HAP-1 (cell line): ENCODE measurements around the gene NEK1.

Source experiments
- DNase-seq, 2 experiments: peaks; one replicate each; pipeline ENCODE4 v3.0.0-alpha.2; 2016 to 2020; ENCODE audit warnings: low spot score in 2 of 2
- H3K27me3 ChIP-seq: fragments of 250-450 bp; sonication (Bioruptor Pico); 2 replicates; pipeline ENCODE4 v1.5.1; 2020; ENCODE audit warnings: low read depth, mild to moderate bottlenecking, moderate library complexity
- H3K36me3 ChIP-seq: fragments of 250-450 bp; sonication (Bioruptor Pico); replicated peaks from 2 replicates; pipeline ENCODE4 v1.5.1; 2020; ENCODE audit warnings: mild to moderate bottlenecking
- H3K4me1 ChIP-seq: fragments of 250-450 bp; sonication (Bioruptor Pico); 2 replicates; pipeline ENCODE4 v1.5.1; 2020; ENCODE audit warnings: mild to moderate bottlenecking
- H3K4me3 ChIP-seq: fragments of 250-450 bp; sonication (Bioruptor Pico); 2 replicates; pipeline ENCODE4 v1.5.1; 2020; ENCODE audit warnings: mild to moderate bottlenecking, moderate library complexity
- H3K9me3 ChIP-seq: fragments of 250-450 bp; sonication (Bioruptor Pico); 2 replicates; pipeline ENCODE4 v1.5.1; 2020; ENCODE audit warnings: mild to moderate bottlenecking, moderate library complexity
- in situ Hi-C: fragments of 300-500 bp; cut with MboI; formaldehyde crosslinking; loops from 3 replicates; pipeline ENCODE4 v1.14.3; 2020; ENCODE audit warnings: low sequenced_read_pairs, inconsistent platforms, mixed read lengths

NEK1 gene

GRCh38 chr4:169621731-169622492 is 9.5 kb upstream of the NEK1 start:
- peak overlapping the region; percentile 83 for H3K4me3 ChIP-seq
- 0 out of 2 replicates have a peak, but pooled peaks cover 2% of the 10 kb centered on the region for H3K36me3 ChIP-seq
- in situ Hi-C loops: loop anchor here (25.0 kb wide), 1 partner anchor 415 kb away; the partner anchor contains the start of gene MFAP3L
- peak in 1 of 2 experiments; percentile 21 for DNase-seq
- H3K4me1 ChIP-seq: peaks cover 10% of the 10 kb centered on the region; the same call in 1 of the 2 replicates
- no peaks in the 10 kb centered on the region for H3K27me3 ChIP-seq
- H3K9me3 ChIP-seq: no peaks in the 10 kb centered on the region; the same call in 1 of the 2 replicates

- Histone ChIP-seq H3K36me3 (0 out of 2 replicates have a peak, but pooled peaks cover 2% of the 10 kb centered on the region), H3K4me3 (peak overlapping the region; percentile 83), H3K9me3 (no peaks in the 10 kb centered on the region; the same call in 1 of the 2 replicates), H3K27me3 (no peaks in the 10 kb centered on the region), H3K4me1 (peaks cover 10% of the 10 kb centered on the region; the same call in 1 of the 2 replicates)
- in situ Hi-C loops: loop anchor here (25.0 kb wide), 1 partner anchor 416 kb away; the partner anchor contains the start of gene MFAP3L
- DNase-seq: peak; percentile 16 to 32
Measured at GRCh38 chr4:169620880-169621248, 8.5 kb upstream of the NEK1 start.

DNA sequence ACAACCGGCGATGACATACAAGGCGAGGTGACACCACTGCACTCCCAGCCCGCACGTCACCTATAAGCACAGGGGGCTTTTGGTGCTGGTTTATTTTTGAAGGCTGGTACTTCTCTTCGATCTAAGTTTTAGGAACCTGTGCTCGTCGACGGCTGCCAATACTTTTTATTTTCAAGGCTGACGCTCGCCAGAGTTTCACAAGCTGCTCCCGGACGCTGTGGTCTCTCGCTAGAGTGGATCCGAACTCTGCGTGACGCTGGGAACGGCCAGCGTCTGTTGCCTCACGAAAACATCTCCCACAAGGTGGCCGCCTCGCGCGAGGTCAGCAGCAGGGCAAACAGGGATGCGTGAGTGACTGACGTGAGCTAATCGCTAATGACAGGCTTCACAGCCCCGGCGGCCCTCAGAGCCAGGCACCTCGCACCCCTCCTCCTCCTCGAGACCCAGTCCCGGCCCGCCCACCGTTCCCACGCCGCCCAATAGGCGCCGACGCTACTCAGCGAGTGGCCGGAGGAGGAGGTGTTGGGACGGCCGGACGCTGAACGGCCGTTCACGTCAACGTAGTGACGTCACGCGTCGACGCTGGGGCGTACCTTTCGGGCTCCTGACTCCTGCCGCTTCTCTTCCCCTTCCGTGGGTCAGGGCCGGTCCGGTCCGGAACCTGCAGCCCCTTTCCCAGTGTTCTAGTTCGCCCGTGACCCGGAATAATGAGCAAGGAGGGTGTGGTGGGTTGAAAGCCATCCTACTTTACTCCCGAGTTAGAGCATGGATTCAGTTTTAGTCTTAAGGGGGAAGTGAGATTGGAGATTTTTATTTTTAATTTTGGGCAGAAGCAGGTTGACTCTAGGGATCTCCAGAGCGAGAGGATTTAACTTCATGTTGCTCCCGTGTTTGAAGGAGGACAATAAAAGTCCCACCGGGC is 7.8 kb upstream of the NEK1 start, which contains the start of gene CLCN3:
Gene CLCN3, plus strand, starts transcription at position 621 of the 922 bp plus-strand sequence. CDS start 15,351 bp downstream, outside the sequence.
- peak; percentile 97 to 99 for DNase-seq
- no peaks in the 10 kb centered on the region; the same call in 1 of the 2 replicates for H3K9me3 ChIP-seq
- in situ Hi-C loops: loop anchor here (10.0 to 25.0 kb wide), 2 partner anchors 115 to 417 kb away; partner anchors contain the start of gene MFAP3L
- H3K4me1 ChIP-seq: peaks cover 10% of the 10 kb centered on the region; the same call in 1 of the 2 replicates
- peak within 1 kb of the TSS; percentile 83 for H3K4me3 ChIP-seq
- H3K27me3 ChIP-seq: no peaks in the 10 kb centered on the region
- H3K36me3 ChIP-seq: 0 out of 2 replicates have a peak, but pooled peaks cover 2% of the 10 kb centered on the region

- H3K4me1 ChIP-seq: peaks cover 10% of the 10 kb centered on the region; the same call in 1 of the 2 replicates
- H3K36me3 ChIP-seq: 0 out of 2 replicates have a peak, but pooled peaks cover 2% of the 10 kb centered on the region
- peak overlapping the region; percentile 83 for H3K4me3 ChIP-seq
- no peaks in the 10 kb centered on the region for H3K27me3 ChIP-seq
- no peaks in the 10 kb centered on the region; the same call in 1 of the 2 replicates for H3K9me3 ChIP-seq
- peak; percentile 62 for DNase-seq
- in situ Hi-C loops: loop anchor here (10.0 to 25.0 kb wide), 2 partner anchors 115 to 418 kb away; partner anchors contain the start of gene MFAP3L
Measured at GRCh38 chr4:169619518-169619957, 7.2 kb upstream of the NEK1 start.

- H3K9me3 ChIP-seq: no peaks in the 10 kb centered on the region; the same call in 1 of the 2 replicates
- H3K36me3 ChIP-seq: 0 out of 2 replicates have a peak, but pooled peaks cover 2% of the 10 kb centered on the region
- no peak overlapping the region for H3K4me3 ChIP-seq
- in situ Hi-C loops: loop anchor here (10.0 to 25.0 kb wide), 2 partner anchors 116 to 418 kb away; partner anchors contain the start of gene MFAP3L
- peaks cover 10% of the 10 kb centered on the region; the same call in 1 of the 2 replicates for H3K4me1 ChIP-seq
- H3K27me3 ChIP-seq: no peaks in the 10 kb centered on the region
- DNase-seq: no peak
Measured at GRCh38 chr4:169618986-169619385, 6.6 kb upstream of the NEK1 start.

DNA sequence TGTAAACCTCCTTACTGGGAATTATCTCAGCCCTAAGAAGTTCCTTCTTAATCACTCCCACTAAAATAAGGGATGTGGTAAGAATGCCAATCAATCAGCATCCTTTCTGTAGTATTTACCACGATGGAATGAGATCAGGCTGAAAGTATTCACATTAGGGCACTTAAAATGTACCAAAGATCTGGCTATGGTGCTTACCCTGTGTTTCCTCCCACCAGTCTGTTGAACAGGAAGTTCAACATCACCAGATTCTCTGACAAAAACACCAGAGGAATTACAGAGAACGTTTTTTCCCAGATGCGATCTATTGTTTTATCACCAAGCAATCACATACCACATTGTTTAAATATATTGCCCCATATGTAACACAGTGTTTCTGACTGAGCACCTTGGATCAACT is 5.9 kb upstream of the NEK1 start:
- in situ Hi-C loops: loop anchor here (10.0 to 25.0 kb wide), 2 partner anchors 117 to 419 kb away; partner anchors contain the start of gene MFAP3L

DNA sequence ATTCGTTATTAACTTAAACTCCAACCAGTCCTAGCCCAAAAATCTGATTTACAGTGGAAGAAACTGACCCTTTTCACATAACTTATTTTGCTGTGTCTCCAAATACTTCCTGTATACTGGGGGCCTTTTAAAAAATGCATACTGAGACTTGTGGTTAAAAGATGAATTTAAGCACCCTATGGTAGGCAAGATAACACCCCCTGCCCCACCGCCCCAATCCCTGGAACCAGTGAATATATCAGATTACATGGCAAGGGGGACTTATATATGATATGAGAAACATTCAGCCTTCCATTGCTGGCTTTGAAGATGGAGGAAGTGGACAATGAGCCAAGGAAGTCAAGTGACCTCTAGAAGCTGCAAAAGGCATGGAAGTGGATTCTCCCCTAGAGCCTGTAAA is 4.9 kb upstream of the NEK1 start:
- in situ Hi-C loops: loop anchor here (10.0 to 25.0 kb wide), 2 partner anchors 117 to 420 kb away; partner anchors contain the start of gene MFAP3L
- Histone ChIP-seq H3K4me3 (no peak overlapping the region), H3K4me1 (peaks cover 6% of the 10 kb centered on the region), H3K36me3 (0 out of 2 replicates have a peak, but pooled peaks cover 2% of the 10 kb centered on the region), H3K9me3 (no peaks in the 10 kb centered on the region; the same call in 1 of the 2 replicates), H3K27me3 (no peaks in the 10 kb centered on the region)
- DNase-seq: no peak

More for the DNA sequence above, 5.9 kb upstream of the NEK1 start:
- Histone ChIP-seq H3K36me3 (0 out of 2 replicates have a peak, but pooled peaks cover 2% of the 10 kb centered on the region), H3K4me1 (peaks cover 12% of the 10 kb centered on the region), H3K9me3 (no peaks in the 10 kb centered on the region; the same call in 1 of the 2 replicates), H3K27me3 (no peaks in the 10 kb centered on the region), H3K4me3 (no peak overlapping the region)
- DNase-seq: no peak

DNA sequence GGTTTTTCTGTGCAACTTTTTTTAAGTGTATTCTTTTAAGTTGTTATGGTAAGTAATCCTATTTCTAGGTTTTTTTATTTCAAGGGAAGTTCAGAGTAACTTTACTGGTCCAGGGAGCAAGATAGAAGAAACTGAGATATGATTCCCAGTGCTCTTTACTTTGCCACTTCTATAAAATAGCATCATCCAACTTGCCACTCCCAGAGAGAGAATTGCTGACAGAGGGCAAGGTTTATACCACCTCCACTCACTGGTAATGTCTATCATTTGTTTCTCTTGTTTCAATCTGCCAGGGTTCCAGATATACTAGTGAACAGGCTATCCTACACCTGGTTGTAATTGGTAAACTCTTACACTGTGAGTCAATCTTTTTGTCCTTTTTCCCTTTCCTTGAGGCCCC is 4.5 kb upstream of the NEK1 start:
- Histone ChIP-seq H3K4me1 (peaks cover 6% of the 10 kb centered on the region), H3K9me3 (no peaks in the 10 kb centered on the region; the same call in 1 of the 2 replicates), H3K36me3 (peaks cover 2% of the 10 kb centered on the region; the same call in 1 of the 2 replicates), H3K27me3 (no peaks in the 10 kb centered on the region), H3K4me3 (no peak overlapping the region)
- in situ Hi-C loops: loop anchor here (10.0 to 25.0 kb wide), 2 partner anchors 118 to 420 kb away; partner anchors contain the start of gene MFAP3L
- DNase-seq: no peak

GRCh38 chr4:169615467-169616106 is 3.2 kb upstream of the NEK1 start:
- Histone ChIP-seq H3K36me3 (peaks cover under 1% of the 10 kb centered on the region; the same call in 1 of the 2 replicates), H3K4me1 (peaks cover 12% of the 10 kb centered on the region), H3K9me3 (no peaks in the 10 kb centered on the region), H3K4me3 (no peak overlapping the region), H3K27me3 (no peaks in the 10 kb centered on the region)
- in situ Hi-C loops: loop anchor here (10.0 to 25.0 kb wide), 2 partner anchors 119 to 422 kb away; partner anchors contain the start of gene MFAP3L
- DNase-seq: no peak

- in situ Hi-C loops: loop anchor here (10.0 to 25.0 kb wide), 2 partner anchors 122 to 424 kb away; partner anchors contain the start of gene MFAP3L
- no peaks in the 10 kb centered on the region; the same call in 1 of the 2 replicates for H3K36me3 ChIP-seq
- peak overlapping the region; percentile 86 for H3K4me3 ChIP-seq
- H3K9me3 ChIP-seq: no peaks in the 10 kb centered on the region
- peaks cover 14% of the 10 kb centered on the region for H3K4me1 ChIP-seq
- H3K27me3 ChIP-seq: no peaks in the 10 kb centered on the region
- peak; percentile 85 to 88 for DNase-seq
Measured at GRCh38 chr4:169612871-169613859, 782 bp upstream of the NEK1 start.

DNA sequence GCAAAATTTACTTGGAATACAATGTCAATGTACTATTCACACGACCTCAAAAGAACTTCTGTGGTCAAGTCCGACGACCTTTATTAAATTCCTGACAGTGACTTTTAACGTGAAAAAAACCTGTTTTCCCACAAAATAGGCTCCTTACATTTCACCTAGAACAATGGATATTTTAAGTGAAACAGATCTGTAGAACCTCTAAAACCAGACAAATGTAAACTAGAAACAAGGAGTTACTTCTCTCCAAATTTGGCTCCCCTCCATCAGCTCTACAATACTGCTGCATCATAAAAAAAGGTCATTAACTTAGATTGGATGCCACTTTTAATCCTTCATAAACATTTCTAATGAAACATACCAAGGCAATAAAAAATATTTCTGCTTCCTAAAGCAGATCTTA is 1.2 kb downstream of the NEK1 start:
- H3K4me1 ChIP-seq: peaks cover 14% of the 10 kb centered on the region
- H3K36me3 ChIP-seq: no peaks in the 10 kb centered on the region; the same call in 1 of the 2 replicates
- in situ Hi-C loops: loop anchor here (10.0 to 25.0 kb wide), 2 partner anchors 124 to 426 kb away; partner anchors contain the start of gene MFAP3L
- H3K9me3 ChIP-seq: no peaks in the 10 kb centered on the region
- peak overlapping the region; percentile 86 for H3K4me3 ChIP-seq
- no peaks in the 10 kb centered on the region for H3K27me3 ChIP-seq
- DNase-seq: peak in 1 of 2 experiments; percentile 31
